Endothelial cell (in vitro differentiated cells): ENCODE measurements around the gene ADCY5. TPM values are rescaled to one million over a fixed set of nuclear protein-coding genes. Genes with fewer than 3 reads are reported as not detected.

ENCODE experiments used
- DNase-seq: peaks from one replicate; pipeline ENCODE4 v3.0.0; 2021; ENCODE audit warnings: low spot score
- H3K27ac Mint-ChIP-seq: one replicate; pipeline ENCODE4 v1.8.0; 2021; ENCODE audit warnings: mixed read lengths, inconsistent platforms; ENCODE audit not compliant: unreplicated experiment
- H3K27me3 Mint-ChIP-seq: one replicate; pipeline ENCODE4 v1.8.0; 2021; ENCODE audit warnings: mild to moderate bottlenecking, moderate library complexity, mixed read lengths, inconsistent platforms; ENCODE audit not compliant: unreplicated experiment
- H3K36me3 Mint-ChIP-seq: one replicate; pipeline ENCODE4 v1.8.0; 2021; ENCODE audit warnings: mild to moderate bottlenecking, low read depth, mixed read lengths, inconsistent platforms; ENCODE audit not compliant: unreplicated experiment
- H3K4me1 Mint-ChIP-seq: one replicate; pipeline ENCODE4 v1.8.0; 2021; ENCODE audit warnings: mild to moderate bottlenecking, mixed read lengths, inconsistent platforms; ENCODE audit not compliant: unreplicated experiment
- H3K4me3 Mint-ChIP-seq: one replicate; pipeline ENCODE4 v1.8.0; 2021; ENCODE audit warnings: mild to moderate bottlenecking, mixed read lengths, inconsistent platforms; ENCODE audit not compliant: unreplicated experiment
- H3K9me3 Mint-ChIP-seq: one replicate; pipeline ENCODE4 v1.8.0; 2021; ENCODE audit warnings: mixed read lengths, inconsistent platforms; ENCODE audit not compliant: unreplicated experiment
- CTCF ChIP-seq: fragments of 200-600 bp; sonication (generic); IDR thresholded peaks from one replicate; pipeline ENCODE4 v1.5.0; 2021; ENCODE audit warnings: antibody characterized with exemption; ENCODE audit not compliant: unreplicated experiment
- total RNA-seq: library from RNA; stranded (reverse); fragmentation: NEBNext Ultra II Directional; extraction: Animal tissue kit (Norgen Biotek cat#: 25700); gene quantifications from one replicate; pipeline ENCODE4 v1.2.1, GENCODE V29; 2021; ENCODE audit not compliant: unreplicated experiment

Gene ADCY5
- total RNA-seq, 1 donor from 2014 or later, result 1.0 TPM

GRCh38 chr3:123431658-123432324, 17.1 kb downstream of the ADCY5 start:
- TF ChIP-seq CTCF, result no peak
- Mint-ChIP-seq H3K4me3 (no peak overlapping the region), H3K36me3 (no peaks in the 10 kb centered on the region), H3K4me1 (peaks cover 10% of the 10 kb centered on the region), H3K27me3 (peaks cover 7% of the 10 kb centered on the region), H3K27ac (no peak overlapping the region), H3K9me3 (no peaks in the 10 kb centered on the region)
- DNase-seq, result no peak

- peaks cover 10% of the 10 kb centered on the region for H3K4me1 Mint-ChIP-seq
- H3K27ac Mint-ChIP-seq, result no peak overlapping the region
- H3K9me3 Mint-ChIP-seq, result no peaks in the 10 kb centered on the region
- no peaks in the 10 kb centered on the region for H3K36me3 Mint-ChIP-seq
- TF ChIP-seq CTCF, result no peak
- H3K27me3 Mint-ChIP-seq, result peaks cover 8% of the 10 kb centered on the region
- no peak for DNase-seq
- H3K4me3 Mint-ChIP-seq, result no peak overlapping the region
Observed at GRCh38 chr3:123431007-123431657, 17.8 kb downstream of the ADCY5 start.

GRCh38 chr3:123430266-123430665, 18.6 kb downstream of the ADCY5 start:
- no peak for TF ChIP-seq CTCF
- no peak overlapping the region for H3K27ac Mint-ChIP-seq
- DNase-seq, result no peak
- no peaks in the 10 kb centered on the region for H3K9me3 Mint-ChIP-seq
- peaks cover 10% of the 10 kb centered on the region for H3K4me1 Mint-ChIP-seq
- H3K27me3 Mint-ChIP-seq, result peaks cover 8% of the 10 kb centered on the region
- H3K36me3 Mint-ChIP-seq, result no peaks in the 10 kb centered on the region
- H3K4me3 Mint-ChIP-seq, result no peak overlapping the region

- Mint-ChIP-seq H3K9me3 (no peaks in the 10 kb centered on the region), H3K27me3 (peaks cover 8% of the 10 kb centered on the region), H3K36me3 (no peaks in the 10 kb centered on the region), H3K4me1 (peaks cover 10% of the 10 kb centered on the region), H3K4me3 (no peak overlapping the region), H3K27ac (no peak overlapping the region)
- DNase-seq, result no peak
- no peak for TF ChIP-seq CTCF
Observed at GRCh38 chr3:123429362-123430125, 19.3 kb downstream of the ADCY5 start.
